GM21737 (cell line): ENCODE measurements around the gene MAP7.
"Not testable (repeated sequence)": the region's sequence is repeated elsewhere in the genome, so short reads cannot be mapped to it uniquely, and the experiment has no call there.

Experiments
- ATAC-seq: cut with Tn5 transposase; IDR thresholded peaks from one replicate; pipeline ENCODE4 v1.9.1; 2021; ENCODE audit warnings: mild to moderate bottlenecking, moderate library complexity; ENCODE audit not compliant: unreplicated experiment

The MAP7 gene

DNA sequence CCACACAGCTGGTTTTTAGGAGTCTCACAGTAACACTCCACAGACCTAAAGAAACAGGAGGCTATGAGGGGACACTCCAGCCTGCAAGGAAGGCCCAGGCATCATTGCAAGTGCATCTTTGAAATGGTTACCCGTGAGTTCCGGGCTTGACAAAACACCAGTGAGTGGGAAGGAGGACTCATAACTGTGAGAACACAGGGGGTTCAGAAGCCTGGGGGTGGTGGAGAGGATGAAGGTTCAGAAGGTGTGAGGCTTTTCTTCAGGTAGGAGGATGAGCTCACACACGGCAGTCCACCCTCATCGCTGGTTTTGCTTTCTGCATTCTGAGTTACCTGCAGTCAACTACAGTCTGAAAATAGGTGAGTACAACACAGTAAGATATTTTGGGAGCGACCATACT is 39.9 kb downstream of the MAP7 start:
- ATAC-seq = no peak

GRCh38 chr6:136508725-136509392 is 41.4 kb downstream of the MAP7 start:
- ATAC-seq = no peak

DNA sequence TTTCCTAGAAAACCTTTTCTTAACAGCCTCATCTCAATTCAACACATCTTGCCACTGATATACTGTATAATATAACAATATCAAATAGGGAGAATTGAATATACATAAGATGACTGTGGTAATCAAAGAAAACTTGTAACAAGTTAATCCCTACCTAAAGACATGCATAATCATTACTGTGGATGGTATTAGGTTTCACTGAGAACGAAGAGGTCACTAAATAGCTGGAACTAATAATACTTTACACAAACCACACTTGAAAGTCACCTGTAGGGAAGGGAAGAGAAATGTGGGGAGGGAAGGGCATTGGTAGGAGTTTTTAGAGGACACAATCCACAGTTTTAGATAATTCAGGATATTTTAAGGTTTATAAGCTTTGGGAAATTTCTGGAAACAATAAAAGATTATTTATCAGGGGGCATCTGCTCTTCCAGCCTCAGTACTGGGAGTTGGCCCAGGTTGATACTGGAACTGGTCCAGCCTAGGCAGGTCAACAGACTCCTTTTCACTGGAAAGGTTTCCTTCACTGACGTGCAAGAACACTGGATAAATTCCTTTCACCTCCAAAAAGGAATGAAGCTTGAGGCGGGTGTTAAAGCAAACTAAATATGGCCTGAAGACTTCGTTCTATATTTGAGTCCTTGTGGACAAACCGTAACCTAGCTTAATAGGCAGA is 44.0 kb downstream of the MAP7 start:
- ATAC-seq = no peak

DNA sequence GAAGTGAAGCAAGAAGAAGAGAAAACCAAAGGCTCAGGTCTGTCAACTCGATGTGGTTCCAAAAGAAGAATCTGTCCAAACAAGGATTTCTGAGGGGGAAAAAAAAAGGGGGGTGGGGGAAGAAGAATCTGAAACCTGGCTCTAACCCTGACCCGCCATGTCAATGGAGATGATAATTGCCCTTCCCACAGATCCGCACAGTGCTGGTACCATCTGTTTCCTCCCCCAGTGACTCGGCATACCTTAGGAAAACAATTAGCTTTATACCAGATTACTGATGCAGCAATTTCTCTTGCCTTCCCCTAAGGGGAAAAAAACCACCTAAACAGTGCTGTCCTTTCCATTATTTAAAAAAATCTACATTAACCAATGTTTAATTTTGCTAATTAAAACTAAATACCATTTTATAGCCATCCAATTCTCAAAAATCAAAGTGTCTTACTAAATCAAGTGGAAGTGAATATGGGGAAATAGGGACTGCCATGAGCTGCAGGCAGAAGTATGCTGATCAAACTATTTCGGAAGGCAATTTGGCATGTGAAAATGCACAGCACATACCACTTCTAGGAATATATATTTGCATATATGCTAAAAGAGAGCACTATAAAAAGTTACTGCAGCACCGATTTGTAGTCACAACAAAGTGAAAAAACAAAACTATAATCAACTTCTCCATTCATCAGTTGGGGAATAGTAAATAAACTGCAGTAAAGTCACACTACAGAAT is 46.8 kb downstream of the MAP7 start:
- no peak for ATAC-seq

DNA sequence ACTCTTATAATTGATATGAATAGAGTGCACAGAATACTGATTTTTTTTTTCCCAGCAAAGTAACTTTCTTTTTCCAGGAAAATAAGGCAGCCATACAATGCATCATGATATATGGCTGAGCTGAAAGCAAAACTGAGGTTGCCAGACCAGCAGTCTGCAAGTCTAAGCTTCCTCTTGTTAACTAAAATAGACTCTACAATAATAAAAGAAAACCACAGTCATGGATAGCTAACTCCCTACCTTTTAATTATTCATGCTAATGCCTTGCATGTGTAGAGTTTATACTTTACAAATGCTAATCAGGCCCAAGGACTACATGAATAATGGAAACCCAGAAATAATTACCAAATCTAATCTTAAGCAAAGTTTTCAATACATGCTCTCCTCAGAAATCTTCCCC is 47.4 kb downstream of the MAP7 start:
- ATAC-seq = no peak

DNA sequence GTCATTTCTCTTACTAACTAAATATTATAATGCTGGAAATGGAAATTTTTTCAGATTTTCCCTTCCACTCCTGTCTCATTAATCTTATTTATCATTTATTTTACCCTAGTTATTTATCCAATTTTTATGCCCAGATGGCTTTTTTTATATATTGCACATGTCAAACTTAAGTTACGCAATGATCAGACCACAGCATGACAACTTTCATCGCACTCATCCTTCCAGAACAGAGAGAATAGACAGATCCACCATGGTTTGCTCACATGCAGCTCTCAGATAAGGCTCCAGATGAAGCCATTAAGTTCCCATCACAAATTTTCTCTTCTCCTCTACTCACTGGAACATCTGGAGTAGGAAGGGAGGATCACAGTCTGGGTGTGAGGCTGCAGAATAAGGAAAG is 48.7 kb downstream of the MAP7 start:
- no peak for ATAC-seq

- no peak for ATAC-seq
Measured at GRCh38 chr6:136501096-136501495, 49.1 kb downstream of the MAP7 start.

- no peak for ATAC-seq
Measured at GRCh38 chr6:136500414-136500813, 49.8 kb downstream of the MAP7 start.

GRCh38 chr6:136499370-136499769 is 50.9 kb downstream of the MAP7 start:
- ATAC-seq = no peak

- ATAC-seq = not testable (repeated sequence)
Measured at GRCh38 chr6:136496449-136496848, 53.8 kb downstream of the MAP7 start.

GRCh38 chr6:136494710-136495109 is 55.5 kb downstream of the MAP7 start:
- no peak for ATAC-seq

DNA sequence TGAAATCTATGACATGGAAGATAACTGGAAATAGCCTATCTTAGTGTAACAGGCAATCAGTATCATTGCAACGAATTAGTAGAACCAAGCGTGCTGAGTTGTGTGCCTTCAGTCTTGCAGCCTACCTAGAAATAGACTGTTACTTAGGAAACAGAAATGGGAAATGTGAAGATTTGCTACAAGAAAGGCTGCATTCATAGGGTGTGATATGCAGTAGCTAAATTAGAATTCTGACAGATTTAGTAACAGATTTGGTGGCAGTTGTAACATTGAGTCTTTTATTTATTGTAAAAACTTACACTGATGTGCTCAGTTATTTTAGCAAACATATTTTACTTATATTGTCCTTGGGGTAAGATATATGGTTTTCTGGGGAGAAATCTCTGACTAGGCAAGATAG is 56.2 kb downstream of the MAP7 start:
- ATAC-seq = no peak

DNA sequence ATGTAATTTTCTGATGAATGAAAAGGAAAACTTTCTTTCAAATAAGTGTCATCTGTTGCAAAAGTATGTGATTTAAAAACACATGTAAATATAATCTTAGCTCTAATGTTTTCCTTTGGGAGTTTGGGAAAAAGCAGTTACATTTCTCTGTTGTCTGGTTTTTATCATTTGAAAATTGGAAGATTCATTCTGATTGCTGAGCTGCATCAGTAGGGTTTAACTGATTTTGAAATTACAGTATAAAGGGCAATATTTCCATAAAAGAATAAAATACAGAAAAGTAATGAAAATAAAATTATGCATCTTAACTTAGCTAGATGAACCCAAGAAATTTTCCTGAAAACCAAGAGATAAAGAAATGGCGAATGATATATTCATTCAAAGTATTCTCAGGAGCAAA is 57.8 kb downstream of the MAP7 start:
- no peak for ATAC-seq

- no peak for ATAC-seq
Measured at GRCh38 chr6:136491754-136492153, 58.5 kb downstream of the MAP7 start.

- ATAC-seq = no peak
Measured at GRCh38 chr6:136491251-136491650, 59.0 kb downstream of the MAP7 start.

DNA sequence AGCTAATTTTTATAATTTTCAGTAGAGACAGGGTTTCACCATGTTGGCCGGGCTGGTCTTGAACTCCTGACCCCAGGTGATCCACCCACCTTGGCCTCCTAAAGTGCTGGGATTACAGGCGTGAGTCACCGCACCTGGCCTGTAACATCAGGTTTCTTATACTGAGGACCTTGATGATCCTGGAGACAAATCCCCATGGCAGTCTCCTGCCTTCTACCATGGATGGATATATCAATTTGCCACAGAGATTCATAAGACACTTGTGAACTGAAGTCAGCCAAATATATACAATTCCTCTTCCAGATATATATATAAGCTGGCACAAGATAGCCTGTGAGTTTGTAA is 60.6 kb downstream of the MAP7 start:
- ATAC-seq = not testable (repeated sequence)

DNA sequence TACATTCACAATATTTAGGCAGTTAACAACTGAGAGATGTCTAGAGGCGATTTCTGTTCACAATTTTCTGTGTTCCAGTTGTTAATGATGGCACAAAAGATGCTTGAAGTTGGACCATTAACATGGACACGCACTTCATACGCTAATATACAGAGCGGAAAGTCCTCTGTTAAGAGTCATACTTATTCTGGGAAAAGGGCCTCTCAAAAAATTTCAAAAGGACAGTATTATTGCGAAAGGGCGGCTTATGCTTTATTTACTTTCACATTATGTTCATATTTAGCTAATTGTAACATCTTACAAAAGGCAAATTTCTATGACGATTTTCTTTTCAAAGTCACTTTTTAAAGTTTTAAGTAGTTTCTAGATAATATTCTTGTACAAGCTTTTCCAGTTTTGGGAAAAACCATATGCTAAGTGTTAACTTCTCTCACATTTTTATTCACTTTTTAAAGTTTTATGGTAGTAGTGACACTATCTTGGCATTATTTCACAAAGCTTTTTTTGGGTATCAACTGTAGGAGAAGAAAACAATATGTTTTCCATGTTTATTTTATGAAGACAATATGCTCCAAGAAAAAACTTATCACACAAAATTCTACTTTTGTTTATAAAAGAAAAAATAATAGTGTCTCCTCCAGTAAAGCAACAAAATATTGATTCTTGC is 62.3 kb downstream of the MAP7 start:
- no peak for ATAC-seq

GRCh38 chr6:136486357-136486756 is 63.9 kb downstream of the MAP7 start:
- no peak for ATAC-seq

DNA sequence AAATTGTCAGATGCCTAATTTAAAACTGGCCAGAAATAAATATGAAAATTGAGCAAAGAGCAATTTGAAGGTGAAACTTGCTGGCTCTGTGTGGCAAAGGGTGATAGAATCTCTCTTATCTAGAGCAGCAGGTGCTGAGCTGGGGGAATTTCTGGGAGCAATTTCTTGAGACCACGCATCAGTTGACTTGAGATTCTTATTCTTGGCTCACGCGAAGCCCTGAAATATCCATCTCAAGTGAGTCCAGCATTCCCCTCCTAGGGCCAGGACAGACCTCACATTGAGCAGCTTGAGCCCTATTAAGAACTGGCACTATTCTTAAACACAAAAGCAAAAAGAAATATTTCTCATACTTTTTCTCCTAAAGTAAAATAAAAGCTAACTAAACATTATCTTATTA is 66.3 kb downstream of the MAP7 start:
- ATAC-seq = no peak

- ATAC-seq = not testable (repeated sequence)
Measured at GRCh38 chr6:136483005-136483404, 67.2 kb downstream of the MAP7 start.

- ATAC-seq = no peak
Measured at GRCh38 chr6:136477548-136477947, 72.7 kb downstream of the MAP7 start.

- ATAC-seq = no peak
Measured at GRCh38 chr6:136475686-136476085, 74.5 kb downstream of the MAP7 start.
